Progenitor cell of endocrine pancreas (in vitro differentiated cells): ENCODE measurements around the gene NBPF8. TPM values are rescaled to one million over a fixed set of nuclear protein-coding genes. Genes with fewer than 3 reads are reported as not detected.
"Not testable (repeated sequence)": the region's sequence is repeated elsewhere in the genome, so short reads cannot be mapped to it uniquely, and the experiment has no call there.

Source experiments
- DNase-seq: peaks from one replicate; pipeline ENCODE4 v3.0.0; 2021; ENCODE audit warnings: low spot score; ENCODE audit not compliant: unreplicated experiment
- H3K27ac Mint-ChIP-seq: 2 replicates; pipeline ENCODE4 v1.8.0; 2021; ENCODE audit warnings: mild to moderate bottlenecking, moderate library complexity, mixed read lengths
- H3K27me3 Mint-ChIP-seq: 2 replicates; pipeline ENCODE4 v1.8.0; 2021; ENCODE audit warnings: mixed read lengths
- H3K36me3 Mint-ChIP-seq: 2 replicates; pipeline ENCODE4 v1.8.0; 2022; ENCODE audit warnings: mixed read lengths; ENCODE audit not compliant: insufficient read depth
- H3K4me1 Mint-ChIP-seq: 2 replicates; pipeline ENCODE4 v1.8.0; 2021; ENCODE audit warnings: low read depth, mixed read lengths
- H3K4me3 Mint-ChIP-seq: 2 replicates; pipeline ENCODE4 v1.8.0; 2021; ENCODE audit warnings: low read depth, mild to moderate bottlenecking, moderate library complexity, mixed read lengths
- H3K9me3 Mint-ChIP-seq: 2 replicates; pipeline ENCODE4 v1.8.0; 2021; ENCODE audit warnings: low read depth, mixed read lengths
- CTCF ChIP-seq: fragments of 200-600 bp; sonication (generic); IDR thresholded peaks from one replicate; pipeline ENCODE4 v1.5.0; 2021; ENCODE audit warnings: antibody characterized with exemption, mild to moderate bottlenecking; ENCODE audit not compliant: unreplicated experiment
- long read RNA-seq: library from polyadenylated mRNA; unstranded; transcript quantifications from one replicate; pipeline ENCODE4 v2.0.0, GENCODE V29; 2020
- total RNA-seq: library from RNA; stranded (reverse); gene quantifications from 2 replicates; pipeline ENCODE4 v1.2.1, GENCODE V29; 2021

Gene NBPF8
- 16.6 and 19.6 TPM in 2 replicates for total RNA-seq
- long read RNA-seq, partial matches to known transcripts = 5 of 10 reads
- long read RNA-seq, other reads (novel, unspliced or antisense) = 5 of 10 reads

- not testable (repeated sequence) for H3K9me3 Mint-ChIP-seq, H3K27me3 Mint-ChIP-seq, H3K36me3 Mint-ChIP-seq, H3K27ac Mint-ChIP-seq, H3K4me1 Mint-ChIP-seq
- DNase-seq = peak; percentile 28
- H3K4me3 Mint-ChIP-seq = peak within 1 kb of the TSS; percentile 75
Observed at GRCh38 chr1:120414911-120415480, at the start of gene NBPF8. Gene NBPF8 (plus strand): TSS chr1:120415035. CDS start chr1:120436523, 21,488 bp downstream.

DNA sequence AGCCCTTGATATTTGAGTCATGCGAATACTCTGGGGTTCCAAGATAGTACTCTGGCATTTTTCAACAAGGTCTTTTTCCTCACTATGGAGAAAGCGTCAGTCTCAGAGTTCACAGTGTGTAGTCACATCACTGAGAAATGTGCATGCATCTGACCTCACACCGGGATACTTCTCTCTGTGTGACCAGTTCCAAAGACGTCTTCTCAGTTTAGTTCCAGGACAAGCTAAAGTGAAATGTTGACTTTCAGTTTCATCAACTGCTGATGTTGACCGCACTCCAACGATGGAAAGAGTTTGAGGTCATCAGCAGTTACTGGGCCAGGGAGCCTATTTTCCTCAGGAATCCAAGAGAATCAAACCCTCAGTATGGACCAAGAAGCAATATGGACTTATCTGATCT, 47.1 kb upstream of the NBPF8 start:
- not testable (repeated sequence) for H3K4me1 Mint-ChIP-seq, H3K4me3 Mint-ChIP-seq, H3K36me3 Mint-ChIP-seq, DNase-seq, H3K27me3 Mint-ChIP-seq, H3K9me3 Mint-ChIP-seq, H3K27ac Mint-ChIP-seq

DNA sequence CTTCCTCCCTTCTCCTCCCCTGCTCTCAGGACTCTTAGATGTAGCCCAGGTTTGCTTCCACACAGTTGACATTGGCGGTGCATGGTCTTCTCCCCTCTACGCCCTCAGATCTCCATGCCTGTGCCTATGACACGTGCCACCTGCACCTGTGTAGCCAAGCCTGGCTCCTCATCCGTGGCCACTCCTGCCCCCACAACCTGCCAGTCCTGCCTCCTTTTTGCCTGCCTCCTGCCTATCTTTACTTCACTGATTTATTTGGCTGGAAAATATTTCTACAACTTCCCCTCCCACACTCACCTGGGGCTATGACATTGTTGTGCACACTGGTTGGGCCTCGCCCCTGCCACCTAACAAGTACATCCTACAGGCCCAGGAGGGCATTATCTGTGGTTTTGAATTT, 28.2 kb upstream of the NBPF8 start:
- H3K36me3 Mint-ChIP-seq, H3K27me3 Mint-ChIP-seq, H3K4me1 Mint-ChIP-seq, DNase-seq, H3K9me3 Mint-ChIP-seq, H3K4me3 Mint-ChIP-seq, H3K27ac Mint-ChIP-seq: not testable (repeated sequence)

GRCh38 chr1:120388597-120389126, 26.2 kb upstream of the NBPF8 start:
- not testable (repeated sequence) for H3K27ac Mint-ChIP-seq, H3K4me3 Mint-ChIP-seq, DNase-seq, H3K27me3 Mint-ChIP-seq, H3K4me1 Mint-ChIP-seq, H3K9me3 Mint-ChIP-seq, H3K36me3 Mint-ChIP-seq
- TF ChIP-seq CTCF = peak; percentile 20

DNA sequence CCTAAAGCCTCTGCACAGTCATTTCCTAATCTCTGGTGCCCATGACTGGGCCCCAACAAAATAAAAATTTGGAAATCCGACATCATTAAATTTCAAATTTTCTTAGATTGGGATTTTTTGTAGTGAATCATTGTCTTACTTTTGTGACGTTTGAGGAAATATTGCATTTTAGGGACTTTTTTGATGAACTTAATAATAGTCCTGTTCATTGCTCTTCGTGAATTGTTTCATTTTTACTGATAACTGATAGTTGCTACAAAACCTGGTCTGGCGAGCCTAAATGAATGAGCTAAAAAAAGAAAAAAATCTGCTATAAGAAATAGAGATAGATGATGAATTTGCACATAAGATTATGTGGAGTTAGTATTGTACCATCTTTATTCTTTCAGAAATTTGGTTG, 23.5 kb upstream of the NBPF8 start:
- not testable (repeated sequence) for H3K27me3 Mint-ChIP-seq, H3K36me3 Mint-ChIP-seq, H3K9me3 Mint-ChIP-seq, H3K27ac Mint-ChIP-seq, H3K4me3 Mint-ChIP-seq, DNase-seq, H3K4me1 Mint-ChIP-seq

DNA sequence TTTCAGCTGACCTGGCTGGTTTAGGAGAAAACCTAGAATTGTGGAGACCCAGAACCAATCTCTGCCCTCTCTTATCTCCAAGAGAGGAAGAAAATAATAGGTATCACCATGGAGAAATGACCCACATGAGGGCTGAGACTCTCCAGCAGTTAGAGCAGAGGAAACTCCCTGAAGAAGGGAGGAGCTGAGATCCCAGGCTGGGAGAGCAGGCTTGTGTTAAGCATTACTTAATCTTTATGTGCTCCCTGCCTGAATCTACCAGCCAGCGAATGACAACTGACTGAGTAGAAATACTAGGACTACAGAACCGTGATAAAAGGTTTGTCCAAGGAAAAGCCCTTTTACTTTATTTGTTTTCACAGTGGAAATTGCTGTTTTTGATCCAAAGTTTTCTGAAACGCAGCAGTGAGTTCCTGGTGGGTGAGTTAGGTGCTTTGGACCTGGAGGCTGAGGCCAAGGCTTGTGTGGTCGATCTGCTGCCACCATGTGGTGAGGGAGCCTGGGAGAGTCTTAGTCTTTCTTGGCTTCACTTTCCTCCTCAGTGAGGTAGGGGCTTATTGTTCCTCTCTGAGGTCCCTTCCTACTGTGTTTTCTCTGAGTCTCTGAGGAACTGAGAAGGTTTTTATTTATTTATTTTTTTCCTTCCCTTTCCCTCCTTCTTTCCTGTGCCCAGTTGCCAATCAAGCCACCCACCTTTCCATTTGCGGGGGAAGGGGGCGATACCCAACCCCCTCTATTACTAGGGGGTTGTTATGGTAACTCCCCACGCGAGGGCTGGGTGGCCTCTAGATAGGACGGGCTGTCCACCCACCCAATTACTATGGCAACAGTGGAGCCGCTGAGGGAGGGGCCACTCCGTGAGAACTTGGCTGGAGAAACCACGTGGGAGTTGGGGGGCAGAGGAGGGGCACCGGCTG, 21.3 kb upstream of the NBPF8 start:
- H3K27ac Mint-ChIP-seq, H3K36me3 Mint-ChIP-seq, H3K9me3 Mint-ChIP-seq, DNase-seq, H3K27me3 Mint-ChIP-seq, H3K4me1 Mint-ChIP-seq, H3K4me3 Mint-ChIP-seq: not testable (repeated sequence)

GRCh38 chr1:120405348-120405747, 9.5 kb upstream of the NBPF8 start:
- not testable (repeated sequence) for H3K4me1 Mint-ChIP-seq, H3K4me3 Mint-ChIP-seq, H3K36me3 Mint-ChIP-seq, H3K9me3 Mint-ChIP-seq, H3K27ac Mint-ChIP-seq, H3K27me3 Mint-ChIP-seq, DNase-seq

- not testable (repeated sequence) for H3K36me3 Mint-ChIP-seq, H3K4me1 Mint-ChIP-seq, H3K4me3 Mint-ChIP-seq, DNase-seq, H3K27me3 Mint-ChIP-seq, H3K27ac Mint-ChIP-seq, H3K9me3 Mint-ChIP-seq
Observed at GRCh38 chr1:120414451-120414850, 384 bp upstream of the NBPF8 start.

- not testable (repeated sequence) for H3K36me3 Mint-ChIP-seq, H3K4me1 Mint-ChIP-seq, H3K9me3 Mint-ChIP-seq, DNase-seq, H3K27ac Mint-ChIP-seq, H3K27me3 Mint-ChIP-seq
- H3K4me3 Mint-ChIP-seq = peak overlapping the region; percentile 75
Observed at GRCh38 chr1:120415492-120415961, 692 bp downstream of the NBPF8 start.

DNA sequence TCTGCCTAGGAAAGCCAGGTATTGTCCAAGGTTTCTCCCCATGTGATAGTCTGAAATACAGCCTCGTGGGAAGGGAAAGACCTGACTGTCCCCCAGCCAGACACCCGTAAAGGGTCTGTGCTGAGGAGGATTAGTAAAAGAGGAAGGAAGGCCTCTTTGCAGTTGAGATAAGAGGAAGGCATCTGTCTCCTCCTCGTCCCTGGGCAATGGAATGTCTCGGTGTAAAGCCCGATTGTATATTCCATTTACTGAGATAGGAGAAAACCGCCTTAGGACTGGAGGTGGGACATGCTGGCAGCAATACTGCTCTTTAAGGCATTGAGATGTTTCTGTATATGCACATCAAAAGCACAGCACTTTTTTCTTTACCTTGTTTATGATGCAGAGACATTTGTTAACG, 10.2 kb downstream of the NBPF8 start:
- H3K27me3 Mint-ChIP-seq, H3K4me1 Mint-ChIP-seq, H3K9me3 Mint-ChIP-seq, DNase-seq, H3K27ac Mint-ChIP-seq, H3K4me3 Mint-ChIP-seq, H3K36me3 Mint-ChIP-seq: not testable (repeated sequence)

DNA sequence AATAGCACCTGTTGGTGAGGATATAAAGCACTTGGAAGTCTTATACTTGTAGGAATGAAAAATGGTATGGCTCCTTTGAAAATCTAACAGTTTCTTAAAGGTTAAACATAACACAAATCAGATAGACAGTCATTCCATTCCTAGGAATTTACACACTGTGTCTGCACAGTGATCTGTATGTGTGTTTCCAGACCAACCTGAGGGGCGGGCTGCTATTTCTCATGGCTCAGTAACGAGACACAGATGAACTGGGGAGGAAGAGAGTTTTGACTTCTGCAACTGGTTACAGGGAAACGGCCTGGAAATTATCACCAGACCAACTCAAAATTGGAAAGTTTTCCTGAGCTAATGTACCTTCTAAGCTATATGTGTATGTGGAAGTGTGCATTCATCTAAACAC, 16.8 kb downstream of the NBPF8 start:
- not testable (repeated sequence) for H3K27ac Mint-ChIP-seq, H3K4me3 Mint-ChIP-seq, DNase-seq, H3K4me1 Mint-ChIP-seq, H3K36me3 Mint-ChIP-seq, H3K27me3 Mint-ChIP-seq, H3K9me3 Mint-ChIP-seq

- not testable (repeated sequence) for H3K27me3 Mint-ChIP-seq, H3K9me3 Mint-ChIP-seq, H3K27ac Mint-ChIP-seq, H3K4me1 Mint-ChIP-seq, H3K36me3 Mint-ChIP-seq, DNase-seq, H3K4me3 Mint-ChIP-seq
Observed at GRCh38 chr1:120433831-120434230, 19.0 kb downstream of the NBPF8 start.
